SW 1271 (cell line): Measurements from ENCODE around the gene FBXO24.
A peak's percentile ranks its signal among the peaks of the same experiment; 100 is the strongest.

Experiments used
- DNase-seq, 2 experiments: peaks; one replicate each; lab custom pipeline; 2025; lab: John Stamatoyannopoulos, UW

FBXO24 gene

GRCh38 chr7:100590077-100590737 is 4.1 kb downstream of the FBXO24 start:
- no peak for DNase-seq

- no peak for DNase-seq
Measured at GRCh38 chr7:100591596-100591995, 5.5 kb downstream of the FBXO24 start.

GRCh38 chr7:100595188-100595587 is 9.1 kb downstream of the FBXO24 start:
- no peak for DNase-seq

GRCh38 chr7:100598425-100598824 is 12.3 kb downstream of the FBXO24 start:
- no peak for DNase-seq

GRCh38 chr7:100599911-100600729 is 14.0 kb downstream of the FBXO24 start:
- no peak for DNase-seq

- DNase-seq, result no peak
Measured at GRCh38 chr7:100600730-100601038, 14.6 kb downstream of the FBXO24 start.

- no peak for DNase-seq
Measured at GRCh38 chr7:100602889-100603725, 17.0 kb downstream of the FBXO24 start.

- DNase-seq, result no peak
Measured at GRCh38 chr7:100603726-100604027, 17.5 kb downstream of the FBXO24 start.

- peak; percentile 39 to 58 for DNase-seq
Measured at GRCh38 chr7:100604028-100604975, 18.2 kb downstream of the FBXO24 start.

GRCh38 chr7:100604976-100605911 is 19.1 kb downstream of the FBXO24 start:
- DNase-seq, result no peak

GRCh38 chr7:100606313-100606712 is 20.2 kb downstream of the FBXO24 start:
- DNase-seq, result no peak

GRCh38 chr7:100607111-100607510 is 21.0 kb downstream of the FBXO24 start:
- DNase-seq, result peak in 1 of 2 experiments; percentile 15

- DNase-seq, result no peak
Measured at GRCh38 chr7:100609958-100610357, 23.8 kb downstream of the FBXO24 start.

GRCh38 chr7:100611983-100612729 is 26.0 kb downstream of the FBXO24 start, which contains the start of gene MOSPD3:
MOSPD3 (plus strand) TSS chr7:100612540; CDS start chr7:100612792, 252 bp downstream.
- peak; percentile 97 to 99 for DNase-seq

GRCh38 chr7:100612730-100613390 is 26.7 kb downstream of the FBXO24 start:
- no peak for DNase-seq

GRCh38 chr7:100613412-100614175 is 27.5 kb downstream of the FBXO24 start:
- DNase-seq, result no peak

- no peak for DNase-seq
Measured at GRCh38 chr7:100614308-100614861, 28.3 kb downstream of the FBXO24 start.

- DNase-seq, result no peak
Measured at GRCh38 chr7:100620239-100620638, 34.1 kb downstream of the FBXO24 start.
